Keratinocyte (primary cell): ENCODE data around the gene GRIK4.

Experiments used
- CTCF ChIP-seq, 3 experiments: IDR thresholded peaks in 1 of 3; conservative IDR thresholded peaks in 1 of 3; optimal IDR thresholded peaks in 1 of 3; 2 replicates in 2 of 3; 3 replicates in 1 of 3; pipeline versions ENCODE3 to v1.5.1; 2011; ENCODE audit warnings: low read length in 3 of 3, mild to moderate bottlenecking in 3 of 3, moderate library complexity in 2 of 3, control low read depth in 1 of 3, inconsistent platforms in 1 of 3; ENCODE audit not compliant: insufficient read depth in 2 of 3; ENCODE audit errors: extremely low read depth in 1 of 3
- EZH2 ChIP-seq: IDR thresholded peaks from one replicate; pipeline ENCODE4 v1.6.1; 2012; ENCODE audit warnings: inconsistent platforms, mild to moderate bottlenecking, low read length, moderate library complexity

GRCh38 chr11:120712014-120712413 is 200.5 kb downstream of the GRIK4 start:
- TF ChIP-seq CTCF (optimal IDR thresholded peaks at IDR 0.05 in 1 of 3, IDR thresholded peaks at IDR 0.05 in 1 of 3, conservative IDR thresholded peaks at IDR 0.05 in 1 of 3; ENCODE audit: extremely low read depth in 1 of 3, insufficient read depth in 2 of 3, low read length in 3 of 3) (no peak), EZH2 (no peak)
